Activated CD8-positive, alpha-beta T cell treated with anti-CD3 and anti-CD28 coated beads for 36 hours (primary cell): ENCODE results near the gene PHETA1. TPM values are rescaled to one million over a fixed set of nuclear protein-coding genes. Genes with fewer than 3 reads are reported as not detected.

Experiments used
- ATAC-seq: fragments of 200-7000 bp; cut with Tn5 transposase; one replicate; pipeline ENCODE4 v1.10.0; 2021; ENCODE audit warnings: mild to moderate bottlenecking, moderate library complexity
- CTCF ChIA-PET: fragments of 350-600 bp; sonication (Branson Sonifier 250); formaldehyde crosslinking; loops from one replicate; lab custom pipeline; 2021; ENCODE audit warnings: antibody characterized with exemption; lab: Charles Lee
- POLR2A ChIA-PET: fragments of 350-600 bp; sonication (Branson Sonifier 250); formaldehyde crosslinking; loops from one replicate; lab custom pipeline; 2021; ENCODE audit warnings: antibody characterized with exemption; lab: Charles Lee
- DNase-seq: peaks from one replicate; pipeline ENCODE4 v3.0.0-alpha.2; 2020
- H3K27ac Mint-ChIP-seq: one replicate; pipeline ENCODE4 v1.8.0; 2021; ENCODE audit warnings: mild to moderate bottlenecking, mixed read lengths
- H3K27me3 Mint-ChIP-seq: one replicate; pipeline ENCODE4 v1.8.0; 2021; ENCODE audit warnings: mixed read lengths
- H3K36me3 Mint-ChIP-seq: one replicate; pipeline ENCODE4 v1.8.0; 2021; ENCODE audit warnings: low read depth, mixed read lengths
- H3K4me1 Mint-ChIP-seq: one replicate; pipeline ENCODE4 v1.8.0; 2021; ENCODE audit warnings: low read depth, mixed read lengths
- H3K4me3 Mint-ChIP-seq: one replicate; pipeline ENCODE4 v1.8.0; 2021; ENCODE audit warnings: mild to moderate bottlenecking, moderate library complexity, mixed read lengths
- H3K9me3 Mint-ChIP-seq: one replicate; pipeline ENCODE4 v1.8.0; 2021; ENCODE audit warnings: mixed read lengths
- CTCF ChIP-seq: fragments of 200-600 bp; IDR thresholded peaks from one replicate; pipeline ENCODE4 v1.8.0; 2022; ENCODE audit warnings: antibody characterized with exemption, mild to moderate bottlenecking
- intact Hi-C: fragments of 100-400 bp; cut with micrococcal nuclease; formaldehyde crosslinking; loops from one replicate; pipeline ENCODE4 v1.10.0; 2022
- total RNA-seq, 2 experiments: library from RNA; stranded (reverse); gene quantifications; one replicate each; pipeline ENCODE4 v1.2.3, GENCODE V29; 2021

Gene PHETA1
- total RNA-seq, 2 experiments from 2014 or later = 1.2 to 1.7 TPM

- Mint-ChIP-seq H3K27me3 (no peaks in the 10 kb centered on the region), H3K9me3 (peaks cover 12% of the 10 kb centered on the region), H3K36me3 (no peaks in the 10 kb centered on the region), H3K27ac (no peak overlapping the region), H3K4me3 (no peak overlapping the region), H3K4me1 (no peaks in the 10 kb centered on the region)
- TF ChIP-seq CTCF = no peak
- POLR2A ChIA-PET = no interaction called here
- no peak for ATAC-seq
- intact Hi-C loops = no loop called here
- DNase-seq = no peak
- CTCF ChIA-PET = no interaction called here
Measured at GRCh38 chr12:111353026-111353425, 15.9 kb downstream of the PHETA1 start.

- DNase-seq (no peak), ATAC-seq (no peak)
- TF ChIP-seq CTCF = no peak
- Mint-ChIP-seq H3K9me3 (peaks cover 13% of the 10 kb centered on the region), H3K4me3 (no peak overlapping the region), H3K27me3 (no peaks in the 10 kb centered on the region), H3K4me1 (no peaks in the 10 kb centered on the region), H3K36me3 (no peaks in the 10 kb centered on the region), H3K27ac (no peak overlapping the region)
- ChIA-PET POLR2A (no interaction called here), CTCF (no interaction called here)
- intact Hi-C loops = no loop called here
Measured at GRCh38 chr12:111352296-111352993, 16.4 kb downstream of the PHETA1 start.

DNA sequence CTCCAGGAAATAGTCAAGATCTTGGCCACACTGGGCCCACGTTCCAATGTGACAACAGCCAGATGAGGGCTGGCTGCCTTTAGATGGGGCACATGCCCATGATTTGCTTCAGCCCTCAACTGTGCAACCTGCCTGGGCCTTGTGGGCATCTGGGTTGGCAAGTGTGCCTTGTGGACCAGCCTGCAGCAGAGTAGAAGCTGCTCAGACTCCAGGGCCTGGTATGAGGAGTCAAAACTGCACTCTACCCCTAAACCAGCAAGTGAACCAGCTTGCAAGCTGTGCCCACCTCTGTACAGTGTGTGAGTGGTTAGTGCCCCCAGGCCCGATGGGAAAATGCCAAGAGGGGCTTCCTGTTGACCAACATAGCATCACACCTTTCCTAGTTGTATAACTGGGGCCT is 17.9 kb downstream of the PHETA1 start:
- ATAC-seq (no peak), DNase-seq (no peak)
- H3K4me3 Mint-ChIP-seq = no peak overlapping the region
- no peaks in the 10 kb centered on the region for H3K27me3 Mint-ChIP-seq
- intact Hi-C loops = no loop called here
- TF ChIP-seq CTCF = no peak
- no peaks in the 10 kb centered on the region for H3K4me1 Mint-ChIP-seq
- ChIA-PET POLR2A (no interaction called here), CTCF (interaction anchor here (0.6 to 0.9 kb wide), 2 partner anchors 20 to 369 kb away, joined by 3 read pairs; no protein-coding TSS in a partner anchor)
- H3K9me3 Mint-ChIP-seq = peaks cover 17% of the 10 kb centered on the region
- H3K27ac Mint-ChIP-seq = no peak overlapping the region
- H3K36me3 Mint-ChIP-seq = no peaks in the 10 kb centered on the region

GRCh38 chr12:111349748-111350520 is 19.0 kb downstream of the PHETA1 start:
- intact Hi-C loops = no loop called here
- TF ChIP-seq CTCF = no peak
- ATAC-seq (no peak), DNase-seq (no peak)
- no peaks in the 10 kb centered on the region for H3K27me3 Mint-ChIP-seq
- peaks cover 17% of the 10 kb centered on the region for H3K9me3 Mint-ChIP-seq
- H3K27ac Mint-ChIP-seq = no peak overlapping the region
- H3K4me3 Mint-ChIP-seq = no peak overlapping the region
- CTCF ChIA-PET = no interaction called here
- H3K4me1 Mint-ChIP-seq = no peaks in the 10 kb centered on the region
- H3K36me3 Mint-ChIP-seq = no peaks in the 10 kb centered on the region
- POLR2A ChIA-PET = interaction anchor here (0.5 kb wide), 1 partner anchor 29 kb away, joined by 4 read pairs; no protein-coding TSS in a partner anchor
